Dedifferentiated amniotic fluid mesenchymal stem cell (primary cell): Measurements from ENCODE around the gene PSME1.
"Not testable (repeated sequence)": the region's sequence is repeated elsewhere in the genome, so short reads cannot be mapped to it uniquely, and the experiment has no call there.

Experiments used
- DNase-seq: peaks from one replicate; pipeline ENCODE4 v3.0.0-alpha.2; 2016; ENCODE audit errors: extremely low spot score

Gene PSME1

DNA sequence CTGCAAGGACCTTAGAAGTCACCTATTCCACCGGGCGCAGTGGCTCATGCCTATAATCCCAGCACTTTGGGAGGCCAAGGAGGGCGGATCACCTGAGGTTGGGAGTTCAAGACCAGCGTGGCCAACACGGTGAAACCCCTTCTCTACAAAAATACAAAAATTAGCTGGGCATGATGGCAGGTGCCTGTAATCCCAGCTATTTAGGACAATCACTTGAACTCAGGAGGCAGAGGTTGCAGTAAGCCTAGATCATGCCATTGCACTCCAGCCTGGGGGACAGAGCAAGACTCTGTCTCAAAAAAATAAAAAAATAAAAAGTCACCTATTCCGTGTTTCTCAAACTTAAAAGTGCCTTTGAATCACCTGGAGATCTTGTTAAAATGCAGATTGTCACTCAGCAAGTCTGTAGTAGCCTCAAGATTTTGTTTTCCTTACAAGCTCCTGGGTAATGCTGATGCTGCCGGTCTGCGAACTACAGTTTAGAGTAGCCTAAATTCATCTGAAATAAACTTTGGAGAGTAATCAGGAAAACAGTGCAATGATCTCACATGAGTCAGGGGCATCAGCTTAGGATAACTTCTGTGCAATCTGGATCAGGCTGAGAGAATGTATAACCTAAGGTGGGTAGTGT lies 30.3 kb upstream of the PSME1 start:
- not testable (repeated sequence) for DNase-seq

DNA sequence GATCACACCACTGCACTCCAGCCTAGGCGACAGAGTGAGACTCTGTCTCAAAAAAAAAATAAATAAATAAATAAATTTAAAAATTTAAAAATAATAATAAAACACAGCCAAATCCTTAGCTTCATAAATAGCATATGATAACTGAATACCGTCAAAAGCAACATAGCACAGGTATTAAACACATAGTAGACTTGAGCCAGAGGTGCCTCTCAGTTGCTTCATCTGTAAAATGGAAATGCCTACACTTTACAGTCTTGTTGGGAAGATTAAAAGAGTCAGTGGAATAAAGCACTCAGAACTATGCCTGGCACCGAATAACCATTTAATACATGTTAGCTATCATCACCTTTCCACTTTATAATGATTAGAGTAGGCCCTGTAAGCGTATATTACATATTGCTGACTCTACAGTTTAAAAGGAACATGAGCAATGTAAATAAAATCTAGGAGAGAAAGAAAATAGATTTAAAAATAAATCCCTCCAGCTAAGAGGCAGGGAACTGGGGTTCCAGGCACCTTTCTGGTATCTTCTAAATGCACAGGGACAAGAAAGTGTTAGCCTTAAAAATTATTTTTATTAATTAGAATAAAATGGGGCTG lies 29.2 kb upstream of the PSME1 start:
- DNase-seq: no peak

DNA sequence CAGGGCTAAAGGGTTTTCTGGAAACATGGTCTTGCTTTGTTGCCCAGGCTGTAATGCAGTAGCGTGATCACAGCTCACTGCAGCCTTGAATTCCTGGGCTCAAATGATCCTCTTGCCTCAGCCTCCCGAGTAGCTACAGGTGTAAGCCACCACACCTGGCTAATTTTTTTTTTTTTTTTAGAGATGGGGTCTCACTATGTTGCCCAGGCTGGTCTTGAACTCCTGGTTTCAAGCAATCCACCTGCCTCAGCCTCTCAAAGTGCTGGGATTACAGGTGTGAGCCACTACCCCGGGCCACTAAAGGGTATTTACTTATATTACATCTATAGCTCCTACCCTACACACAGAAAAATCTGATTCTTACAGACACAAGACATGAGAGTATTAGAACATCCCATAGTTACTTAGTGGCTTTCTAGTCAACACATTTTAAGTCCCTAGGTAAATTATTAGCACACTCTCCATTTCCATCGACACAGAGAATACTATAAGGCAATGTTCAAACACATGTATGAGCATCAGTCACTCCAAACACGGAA lies 27.6 kb upstream of the PSME1 start:
- DNase-seq: no peak

DNA sequence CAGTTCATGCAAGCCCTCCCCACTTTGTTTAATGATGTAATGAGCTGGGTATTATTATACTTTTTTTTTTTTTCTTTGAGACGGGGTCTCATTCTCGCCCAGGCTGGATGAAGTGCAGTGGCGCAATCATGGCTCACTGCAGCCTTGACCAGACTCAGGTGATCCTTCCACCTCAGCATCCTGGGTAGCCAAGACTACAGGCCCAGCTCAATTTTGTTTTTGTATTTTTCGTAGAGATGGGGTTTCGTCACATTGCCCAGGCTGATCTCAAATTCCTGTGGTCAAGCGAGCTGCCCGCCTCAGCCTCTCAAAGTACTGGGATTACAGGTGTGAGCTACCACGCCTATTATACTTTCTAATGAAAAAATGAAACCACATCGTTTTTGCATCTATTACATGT lies 25.9 kb upstream of the PSME1 start:
- DNase-seq: no peak

DNA sequence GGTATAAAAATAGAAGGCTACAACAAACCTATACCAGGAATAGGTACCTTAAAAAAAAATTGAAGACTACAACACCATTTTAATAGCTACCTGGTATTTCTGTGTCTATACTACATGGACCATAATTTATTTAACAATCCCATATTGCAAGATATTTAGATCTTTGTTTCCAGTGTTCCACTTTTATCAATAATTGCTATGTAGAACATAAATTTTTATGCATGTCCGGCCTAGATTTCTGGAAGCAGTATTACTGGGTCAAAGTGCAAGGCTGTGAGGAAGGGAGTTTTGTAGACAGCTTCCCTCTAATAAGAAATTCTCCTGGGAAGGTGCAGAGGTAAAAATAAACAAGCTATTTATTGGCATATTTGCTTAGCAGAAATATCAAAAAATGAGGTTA lies 25.5 kb upstream of the PSME1 start:
- DNase-seq: no peak

DNA sequence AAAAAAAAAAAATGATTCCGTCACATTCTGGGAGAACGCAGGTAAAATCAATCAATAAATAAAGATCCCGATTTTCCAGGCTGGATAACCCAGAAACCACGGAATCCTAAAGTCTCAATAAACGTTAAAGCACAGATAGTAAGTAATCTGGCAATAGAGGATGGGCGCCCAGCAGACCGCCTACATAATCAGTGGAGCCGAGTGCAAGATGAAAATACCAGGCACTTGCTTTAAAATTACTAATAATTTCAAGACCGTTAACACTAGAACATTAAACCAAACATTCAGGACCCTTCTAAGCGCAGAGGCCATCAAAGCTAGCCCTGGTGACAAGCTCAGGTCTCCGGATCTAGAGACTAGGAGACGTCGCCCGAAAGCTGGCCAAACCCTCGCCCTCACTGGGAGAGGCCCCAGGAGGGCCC lies 22.6 kb upstream of the PSME1 start:
- DNase-seq: no peak

DNA sequence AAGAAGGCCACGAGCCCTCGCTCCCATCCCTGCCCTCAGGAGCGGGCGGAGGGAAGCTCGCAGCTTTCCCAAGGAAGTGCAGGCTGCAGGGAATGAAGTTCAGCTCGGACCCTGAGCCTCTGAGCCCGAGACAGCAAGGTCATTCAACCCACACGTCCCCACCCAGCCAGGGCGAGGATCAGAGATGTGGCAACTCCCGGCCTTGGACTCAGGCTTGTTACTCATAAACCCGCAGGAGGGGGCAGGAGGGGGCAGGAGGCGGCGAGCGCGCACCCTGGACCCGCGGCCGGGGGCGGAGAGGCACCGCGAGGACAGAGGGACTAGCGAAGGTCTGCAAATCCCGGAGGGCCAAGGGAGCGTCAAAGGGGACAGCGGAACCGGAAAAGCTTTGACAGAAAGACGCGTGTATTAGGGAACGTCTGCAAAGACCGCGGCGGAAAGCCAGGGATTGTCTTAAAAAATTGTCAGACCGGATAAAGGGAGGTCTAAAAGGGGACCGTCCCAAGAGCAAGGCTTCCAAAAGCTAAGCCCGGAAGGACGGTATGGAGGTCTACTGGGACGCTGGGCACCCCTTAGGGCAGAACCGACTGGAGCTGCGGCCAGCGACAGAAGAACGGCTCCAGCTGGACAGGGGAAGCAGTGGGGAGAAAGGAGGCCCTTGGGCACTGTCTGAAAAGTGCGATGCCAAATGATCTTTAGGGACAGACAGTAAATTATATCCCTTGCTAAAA lies 22.0 kb upstream of the PSME1 start:
- peak; percentile 69 for DNase-seq

DNA sequence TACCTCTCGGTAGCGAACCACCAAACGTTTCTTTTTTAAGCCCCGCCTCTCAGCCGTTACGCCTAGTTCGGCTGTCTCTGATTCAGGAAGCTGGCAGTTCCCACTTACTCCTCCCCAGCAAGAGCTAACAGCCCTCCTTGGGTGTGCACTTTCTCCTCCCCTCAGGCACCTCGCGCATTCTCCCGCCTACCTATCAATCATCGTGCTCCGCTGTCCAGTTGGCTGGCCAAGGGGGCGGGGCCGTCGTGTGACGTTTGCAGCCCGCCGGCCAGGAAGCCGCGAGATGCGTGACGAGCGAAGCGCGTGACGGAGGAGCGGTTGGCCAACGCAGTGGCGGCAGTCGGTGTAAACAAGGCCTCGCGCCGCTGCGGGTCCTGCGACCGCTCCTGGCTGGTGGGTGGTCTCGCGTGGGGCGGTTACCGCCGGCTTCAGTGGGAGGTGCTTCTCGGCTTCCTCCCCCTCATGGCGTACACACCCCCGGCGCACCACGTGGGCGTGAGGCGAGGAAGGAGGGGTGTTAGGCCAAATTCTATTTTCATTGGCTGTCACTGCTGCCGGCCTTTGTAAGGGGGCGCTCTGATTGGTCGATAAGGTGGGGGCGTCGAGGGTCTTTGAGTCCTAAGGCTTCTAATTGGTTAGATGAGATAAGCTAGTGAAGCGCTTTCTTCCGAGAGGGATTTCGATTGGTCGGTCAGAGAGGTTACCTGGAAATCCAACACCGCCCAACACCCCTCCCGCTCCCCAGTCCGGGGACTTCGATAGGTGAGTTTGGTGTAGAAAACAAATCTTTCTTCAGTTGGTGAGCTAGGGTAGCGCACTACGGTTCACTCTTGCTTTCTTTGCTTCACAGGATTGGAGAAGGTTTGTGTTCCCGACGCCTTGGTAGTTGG lies 21.2 kb upstream of the PSME1 start, which contains the start of the genes DCAF11 and NRL:
DCAF11 (plus strand) TSS at position 246 of the 890 bp plus-strand sequence. CDS start 818 bp downstream, outside the sequence.
NRL (minus strand) TSS at position 418 of the 890 bp plus-strand sequence. CDS start 32,101 bp downstream, outside the sequence.
- peak; percentile 100 for DNase-seq

DNA sequence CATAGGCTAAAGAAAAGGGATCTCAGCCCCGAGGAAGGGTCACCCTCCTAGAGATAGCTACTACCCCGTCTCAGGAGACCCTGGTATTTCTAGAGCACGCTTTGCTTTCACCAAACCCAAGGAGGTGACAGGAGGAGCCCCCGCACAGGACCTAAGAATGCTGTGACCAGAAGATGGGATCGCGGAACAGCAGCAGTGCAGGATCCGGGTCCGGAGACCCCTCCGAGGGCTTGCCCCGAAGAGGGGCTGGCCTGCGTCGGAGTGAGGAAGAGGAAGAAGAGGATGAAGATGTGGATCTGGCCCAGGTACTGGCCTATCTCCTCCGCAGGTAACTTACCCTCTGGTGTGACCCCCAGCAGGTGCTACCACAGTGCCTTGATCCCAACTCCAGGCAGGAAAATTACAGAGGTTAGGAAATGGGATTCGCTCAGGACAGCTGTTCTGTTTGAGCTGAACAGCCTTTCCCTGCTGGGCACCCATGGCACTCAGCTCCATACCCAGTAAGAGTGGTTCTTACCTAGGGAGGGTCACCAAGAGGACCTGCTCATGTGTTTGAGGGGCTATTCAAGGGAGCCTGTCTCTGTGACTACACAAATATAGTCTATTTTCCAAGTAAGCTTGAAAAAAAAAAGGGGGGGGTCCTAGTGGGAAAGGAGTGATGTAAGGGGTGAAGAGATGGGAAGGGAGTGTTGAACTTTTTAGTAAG lies 20.4 kb upstream of the PSME1 start:
- no peak for DNase-seq

DNA sequence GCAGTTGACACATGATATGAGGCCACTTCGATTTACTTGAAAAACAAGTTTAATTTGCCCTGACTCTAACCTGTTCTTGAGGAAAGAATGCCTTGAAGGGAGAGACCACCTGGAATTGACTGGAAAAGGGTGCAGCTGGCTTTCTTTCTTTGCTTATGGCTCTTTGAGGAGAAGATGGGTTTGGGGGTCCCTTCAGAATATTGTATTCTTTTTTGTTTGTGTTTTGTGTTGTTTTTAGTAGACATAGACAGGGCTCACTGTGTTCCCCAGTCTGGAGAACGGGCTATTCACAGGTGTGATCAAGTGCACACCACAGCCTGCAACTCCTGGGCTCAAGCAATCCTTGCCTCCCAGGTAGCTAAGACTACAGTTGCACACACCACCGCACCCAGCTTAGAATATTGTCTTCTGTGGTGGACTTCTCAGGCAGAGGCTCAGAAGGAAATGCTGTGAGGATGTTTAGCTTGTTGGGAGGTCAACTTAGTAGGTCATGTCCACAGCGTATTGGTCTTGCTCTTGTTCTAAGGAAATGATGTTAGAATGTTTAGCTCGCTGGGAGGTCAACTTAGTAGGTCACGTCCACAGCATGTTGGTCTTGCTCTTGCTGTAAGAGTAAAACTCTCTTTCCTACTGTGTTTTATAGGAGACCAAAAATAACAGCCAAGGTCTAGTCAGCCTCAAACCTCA lies 19.7 kb upstream of the PSME1 start:
- no peak for DNase-seq

DNA sequence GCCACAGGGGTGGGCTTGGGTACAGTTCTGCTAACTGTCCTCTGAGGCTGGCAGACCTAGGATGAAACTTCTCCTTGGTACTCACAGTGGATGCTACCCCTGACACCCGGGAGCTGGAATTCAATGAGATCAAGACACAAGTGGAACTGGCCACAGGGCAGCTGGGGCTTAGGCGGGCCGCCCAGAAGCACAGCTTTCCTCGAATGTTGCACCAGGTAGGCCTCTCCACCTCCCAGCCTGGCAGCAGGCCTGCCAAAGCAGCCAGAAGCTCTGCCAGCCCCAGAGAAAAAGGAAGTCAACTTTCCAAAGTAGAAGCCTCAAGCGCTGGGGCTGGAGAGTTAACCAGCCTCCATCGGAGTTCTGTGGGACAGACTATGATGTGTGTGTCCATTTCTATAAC lies 18.8 kb upstream of the PSME1 start:
- no peak for DNase-seq

DNA sequence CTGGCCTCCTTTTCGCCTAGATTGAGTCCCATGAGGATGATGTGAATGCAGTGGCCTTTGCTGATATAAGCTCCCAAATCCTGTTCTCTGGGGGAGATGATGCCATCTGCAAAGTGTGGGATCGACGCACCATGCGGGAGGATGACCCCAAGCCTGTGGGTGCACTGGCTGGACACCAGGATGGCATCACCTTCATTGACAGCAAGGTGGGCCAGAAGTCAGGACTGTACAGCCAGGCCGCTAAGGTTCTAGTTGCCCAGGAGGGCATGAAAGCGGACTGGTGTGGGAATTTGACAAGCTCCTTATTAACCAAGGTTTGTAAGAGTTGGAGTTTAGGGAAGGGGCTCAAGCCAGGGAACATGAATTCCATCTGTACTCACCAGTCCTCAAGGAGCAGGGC lies 16.3 kb upstream of the PSME1 start:
- DNase-seq: no peak

DNA sequence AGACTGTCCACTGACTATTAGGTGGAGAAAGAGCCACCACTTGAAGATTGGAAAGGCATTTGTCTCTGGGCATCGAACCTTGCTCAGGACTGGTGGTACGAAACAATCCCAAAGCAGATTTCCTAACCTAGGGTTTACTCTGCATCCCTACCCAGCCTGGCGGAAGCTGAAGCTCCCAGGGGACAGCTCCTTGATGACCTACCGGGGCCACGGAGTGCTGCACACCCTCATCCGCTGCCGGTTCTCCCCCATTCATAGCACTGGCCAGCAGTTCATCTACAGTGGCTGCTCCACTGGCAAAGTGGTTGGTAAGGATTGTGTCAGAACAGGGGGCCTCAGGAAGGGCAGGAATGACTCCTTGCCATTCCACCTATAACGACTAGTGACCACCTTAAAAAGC lies 14.8 kb upstream of the PSME1 start:
- DNase-seq: no peak

DNA sequence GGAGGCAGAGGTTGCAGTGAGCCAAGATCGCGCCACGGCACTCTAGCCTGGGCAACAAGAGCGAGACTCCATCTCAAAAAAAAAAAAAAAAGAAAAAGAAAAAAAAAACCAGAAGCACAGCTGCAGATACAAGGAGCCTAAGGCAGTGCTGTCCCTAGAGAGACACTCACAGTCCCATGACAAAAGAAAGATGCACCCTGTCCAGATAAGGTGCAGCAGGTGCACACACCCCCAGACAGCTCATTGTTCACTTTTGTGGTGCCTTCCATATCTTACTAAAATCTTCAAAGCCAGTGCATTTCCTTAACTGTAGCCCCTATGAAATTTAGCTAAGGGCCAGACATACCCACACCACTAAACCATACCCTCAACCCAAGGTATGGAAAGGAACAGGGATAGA lies 13.6 kb upstream of the PSME1 start:
- DNase-seq: no peak

DNA sequence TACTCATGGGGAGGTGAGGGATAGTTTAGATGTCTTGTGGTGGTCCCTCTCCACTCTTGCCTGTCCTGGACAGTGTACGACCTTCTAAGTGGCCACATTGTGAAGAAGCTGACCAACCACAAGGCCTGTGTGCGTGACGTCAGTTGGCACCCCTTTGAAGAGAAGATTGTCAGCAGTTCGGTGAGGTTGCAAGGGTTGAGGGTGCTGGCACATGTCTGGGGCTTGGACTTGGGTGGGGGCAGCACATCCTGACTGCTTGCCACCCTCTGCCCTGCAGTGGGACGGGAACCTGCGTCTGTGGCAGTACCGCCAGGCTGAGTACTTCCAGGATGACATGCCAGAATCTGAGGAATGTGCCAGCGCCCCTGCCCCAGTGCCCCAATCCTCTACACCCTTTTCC lies 13.1 kb upstream of the PSME1 start:
- no peak for DNase-seq

DNA sequence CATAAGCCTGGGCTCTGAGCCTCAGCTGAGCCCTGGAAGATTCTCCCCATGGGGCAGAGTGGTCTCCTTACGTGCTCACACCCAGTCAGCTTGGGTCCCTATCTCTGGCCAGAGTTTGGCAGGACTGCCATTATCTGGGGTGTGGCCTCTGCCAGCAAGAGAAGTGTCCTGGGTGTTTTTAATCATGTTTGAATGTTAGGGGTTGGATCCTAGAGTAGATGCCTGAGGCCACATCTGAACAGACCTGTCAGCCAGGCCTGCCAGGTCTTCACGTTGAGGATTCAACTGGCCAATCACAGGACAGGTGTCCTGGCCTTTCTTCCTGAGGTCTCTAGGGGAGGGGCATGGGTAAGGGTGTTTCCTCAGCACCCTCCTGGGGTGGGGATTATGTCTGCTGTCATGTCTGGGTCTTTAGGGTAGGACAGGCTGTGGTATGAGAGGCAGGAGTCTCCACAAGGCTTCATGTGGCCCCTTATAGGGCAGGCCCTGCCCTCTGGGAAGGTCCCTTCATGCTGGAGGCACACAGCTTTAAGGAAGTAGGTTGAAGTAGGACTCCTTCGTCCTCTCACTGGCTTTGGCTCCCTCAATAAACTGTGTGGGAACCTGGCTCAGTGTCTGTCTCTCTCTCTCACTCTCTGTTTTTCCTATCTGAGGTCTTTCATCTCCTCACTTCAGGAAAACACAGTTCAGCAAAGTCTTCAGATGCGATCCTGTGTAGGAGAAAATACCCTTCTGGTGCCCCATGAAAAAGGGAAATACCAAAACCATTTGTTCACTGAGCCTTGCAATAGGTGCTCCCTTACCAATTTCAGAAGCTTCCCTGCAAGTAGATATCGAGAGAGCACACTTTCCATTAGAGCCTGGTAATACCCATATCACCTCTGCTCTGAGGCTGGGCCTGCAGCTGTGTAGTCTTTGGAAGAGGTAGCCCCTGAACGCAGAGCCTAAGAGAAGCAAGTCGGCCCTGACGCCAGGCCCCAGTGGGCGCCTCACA lies 12.3 kb upstream of the PSME1 start:
- no peak for DNase-seq

DNA sequence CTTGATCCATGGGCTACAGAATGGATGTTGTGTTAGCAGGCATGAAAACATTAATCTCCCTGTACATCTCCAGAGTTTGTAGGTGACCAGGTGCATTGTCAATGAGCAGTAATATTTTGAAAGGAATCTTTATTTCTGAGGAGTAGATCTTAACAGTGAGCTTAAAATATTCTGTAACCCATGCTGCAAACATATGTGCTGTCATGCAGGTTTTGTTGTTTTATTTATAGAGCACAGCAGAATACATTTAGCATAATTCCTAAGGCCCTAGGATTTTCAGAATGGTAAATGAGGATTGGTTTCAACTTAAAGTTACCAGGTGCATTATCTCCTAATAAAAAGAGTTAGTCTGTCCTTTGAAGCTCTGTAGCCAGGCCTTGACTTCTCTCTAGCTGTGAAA lies 9.1 kb upstream of the PSME1 start:
- DNase-seq: no peak

DNA sequence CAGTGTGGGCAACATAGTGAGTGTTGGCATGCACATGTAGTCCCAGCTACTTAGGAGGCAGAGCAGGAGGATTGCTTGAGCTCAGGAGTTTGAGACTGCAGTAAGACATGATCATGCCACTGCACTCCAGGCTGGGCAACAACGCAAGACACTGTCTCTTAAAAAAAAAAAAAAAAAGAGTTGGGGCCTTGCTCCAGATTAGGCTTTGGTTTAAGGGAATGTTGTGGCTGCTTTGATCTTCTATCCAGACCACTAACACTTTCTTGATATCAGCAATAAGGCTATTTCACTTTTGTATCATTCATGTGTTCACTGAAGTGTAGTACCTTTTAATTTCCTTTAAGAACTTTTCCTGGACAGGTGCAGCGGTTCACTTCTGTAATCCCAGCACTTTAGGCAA lies 8.3 kb upstream of the PSME1 start:
- DNase-seq: no peak

DNA sequence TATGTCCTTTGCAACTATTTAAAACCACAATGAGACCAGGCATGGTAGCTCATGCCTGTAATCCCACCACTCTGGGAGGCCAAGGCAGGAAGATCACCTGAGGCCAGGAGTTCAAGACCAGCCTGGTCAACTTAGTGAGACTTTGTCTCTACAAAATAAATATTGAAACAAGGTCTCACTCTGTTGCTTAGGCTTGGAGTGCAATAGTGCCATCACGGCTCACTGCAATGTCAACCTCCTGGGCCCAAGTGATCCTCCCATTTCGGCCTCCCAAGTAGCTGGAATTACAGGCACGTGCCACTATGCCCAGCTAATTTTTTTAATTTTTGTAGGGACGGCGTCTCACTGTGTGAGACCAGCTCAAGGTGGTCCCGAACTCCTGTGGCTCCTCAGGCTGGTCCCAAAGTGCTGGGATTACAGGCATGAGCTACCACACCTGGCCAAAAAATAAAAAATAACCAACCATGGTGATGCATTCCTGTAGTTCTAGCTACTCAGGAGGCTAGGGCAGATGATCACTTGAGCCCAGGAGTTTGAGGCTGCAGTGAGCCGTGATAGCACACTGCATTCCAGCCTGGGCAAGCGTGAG lies 6.5 kb upstream of the PSME1 start:
- DNase-seq: no peak
